Neural crest cell (in vitro differentiated cells): ENCODE measurements around the gene PKP3. TPM values are rescaled to one million over a fixed set of nuclear protein-coding genes. Genes with fewer than 3 reads are reported as not detected.
"Not testable (repeated sequence)": the region's sequence is repeated elsewhere in the genome, so short reads cannot be mapped to it uniquely, and the experiment has no call there.

Experiments
- DNase-seq: peaks from one replicate; pipeline ENCODE4 v3.0.0; 2021; ENCODE audit warnings: low read depth, mixed read lengths, low spot score
- H3K27ac Mint-ChIP-seq: one replicate; pipeline ENCODE4 v1.8.0; 2021; ENCODE audit warnings: mild to moderate bottlenecking, mixed read lengths; ENCODE audit not compliant: unreplicated experiment
- H3K27me3 Mint-ChIP-seq: 2 replicates; pipeline ENCODE4 v1.8.0; 2021; ENCODE audit warnings: low read depth, mild to moderate bottlenecking, mixed read lengths
- H3K36me3 Mint-ChIP-seq: 2 replicates; pipeline ENCODE4 v1.8.0; 2021; ENCODE audit warnings: low read depth, mild to moderate bottlenecking, mixed read lengths
- H3K4me1 Mint-ChIP-seq: 2 replicates; pipeline ENCODE4 v1.8.0; 2021; ENCODE audit warnings: mixed read lengths
- H3K4me3 Mint-ChIP-seq: one replicate; pipeline ENCODE4 v1.8.0; 2021; ENCODE audit warnings: mild to moderate bottlenecking, mixed read lengths
- H3K9me3 Mint-ChIP-seq: 2 replicates; pipeline ENCODE4 v1.8.0; 2021; ENCODE audit warnings: mixed read lengths
- CTCF ChIP-seq: fragments of 200-600 bp; sonication (generic); conservative IDR thresholded peaks from 2 replicates; pipeline ENCODE4 v1.5.0; 2021; ENCODE audit warnings: antibody characterized with exemption, mild to moderate bottlenecking
- total RNA-seq: library from RNA; stranded (reverse); gene quantifications from 2 replicates; pipeline ENCODE4 v1.2.1, GENCODE V29; 2021

PKP3 gene
- total RNA-seq, 1 donor from 2014 or later = 0.42 TPM

- H3K27ac Mint-ChIP-seq = no peak overlapping the region
- H3K9me3 Mint-ChIP-seq = peaks cover 3% of the 10 kb centered on the region
- no peaks in the 10 kb centered on the region for H3K36me3 Mint-ChIP-seq
- H3K4me1 Mint-ChIP-seq = no peaks in the 10 kb centered on the region
- no peak overlapping the region for H3K4me3 Mint-ChIP-seq
- no peaks in the 10 kb centered on the region for H3K27me3 Mint-ChIP-seq
- DNase-seq = no peak
- TF ChIP-seq CTCF = no peak
Measured at GRCh38 chr11:432501-433100, 38.6 kb downstream of the PKP3 start.

- Mint-ChIP-seq H3K4me1 (no peaks in the 10 kb centered on the region), H3K4me3 (no peak overlapping the region), H3K27ac (no peak overlapping the region), H3K9me3 (peaks cover 3% of the 10 kb centered on the region), H3K27me3 (no peaks in the 10 kb centered on the region), H3K36me3 (no peaks in the 10 kb centered on the region)
- TF ChIP-seq CTCF = no peak
- no peak for DNase-seq
Measured at GRCh38 chr11:433111-433510, 39.1 kb downstream of the PKP3 start.

- no peak for TF ChIP-seq CTCF
Measured at GRCh38 chr11:433641-434040, 39.6 kb downstream of the PKP3 start.

GRCh38 chr11:434496-434895, 40.5 kb downstream of the PKP3 start:
- Mint-ChIP-seq H3K27ac (no peak overlapping the region), H3K4me3 (no peak overlapping the region), H3K4me1 (no peaks in the 10 kb centered on the region), H3K9me3 (peaks cover 3% of the 10 kb centered on the region), H3K36me3 (no peaks in the 10 kb centered on the region), H3K27me3 (no peaks in the 10 kb centered on the region)
- DNase-seq = no peak
- no peak for TF ChIP-seq CTCF

More at GRCh38 chr11:433641-434040, 39.6 kb downstream of the PKP3 start:
- H3K36me3 Mint-ChIP-seq = no peaks in the 10 kb centered on the region
- H3K27me3 Mint-ChIP-seq = no peaks in the 10 kb centered on the region
- no peaks in the 10 kb centered on the region for H3K4me1 Mint-ChIP-seq
- no peak overlapping the region for H3K4me3 Mint-ChIP-seq
- DNase-seq = no peak
- peaks cover 3% of the 10 kb centered on the region for H3K9me3 Mint-ChIP-seq
- H3K27ac Mint-ChIP-seq = no peak overlapping the region

- not testable (repeated sequence) for H3K27ac Mint-ChIP-seq, H3K4me1 Mint-ChIP-seq, H3K9me3 Mint-ChIP-seq, H3K4me3 Mint-ChIP-seq, H3K36me3 Mint-ChIP-seq, H3K27me3 Mint-ChIP-seq, DNase-seq
Measured at GRCh38 chr11:434999-435740, 41.2 kb downstream of the PKP3 start.

- H3K27me3 Mint-ChIP-seq = no peaks in the 10 kb centered on the region
- no peak for TF ChIP-seq CTCF
- no peak for DNase-seq
- peaks cover 3% of the 10 kb centered on the region for H3K9me3 Mint-ChIP-seq
- H3K4me1 Mint-ChIP-seq = no peaks in the 10 kb centered on the region
- no peaks in the 10 kb centered on the region for H3K36me3 Mint-ChIP-seq
- H3K4me3 Mint-ChIP-seq = no peak overlapping the region
- no peak overlapping the region for H3K27ac Mint-ChIP-seq
Measured at GRCh38 chr11:437228-437870, 43.3 kb downstream of the PKP3 start.
